PFSK-1 (cell line): ENCODE results near the gene AUH.

ENCODE experiments used
- FOXP2 ChIP-seq: optimal IDR thresholded peaks from 2 replicates; pipeline ENCODE3; 2011; ENCODE audit warnings: borderline replicate concordance, control low read depth, inconsistent platforms; ENCODE audit not compliant: insufficient read depth; ENCODE audit errors: extremely low read length, extremely low read depth
- POLR2AphosphoS5 ChIP-seq: IDR thresholded peaks from 2 replicates; pipeline ENCODE4 v1.6.1; 2012; ENCODE audit warnings: low read depth, mild to moderate bottlenecking, control low read depth, low read length, moderate library complexity
- REST ChIP-seq, 2 experiments: IDR thresholded peaks; 2 replicates each; pipeline versions ENCODE4 v1.6.1 to v1.8.0; 2011 to 2012; ENCODE audit warnings: low read depth in 2 of 2, low read length in 2 of 2, control low read depth in 1 of 2, inconsistent platforms in 1 of 2, mild to moderate bottlenecking in 1 of 2, moderate library complexity in 1 of 2; ENCODE audit not compliant: insufficient read depth in 1 of 2
- SIN3A ChIP-seq: IDR thresholded peaks from 2 replicates; pipeline ENCODE4 v1.6.1; 2012; ENCODE audit warnings: mild to moderate bottlenecking, low read length, moderate library complexity, borderline replicate concordance; ENCODE audit not compliant: insufficient read depth
- TAF1 ChIP-seq: IDR thresholded peaks from 2 replicates; pipeline ENCODE4 v1.6.1; 2012; ENCODE audit warnings: low read length, control low read depth, borderline replicate concordance; ENCODE audit not compliant: insufficient read depth

Gene AUH

GRCh38 chr9:91211414-91211813, 150.3 kb downstream of the AUH start:
- TF ChIP-seq TAF1 (no peak), SIN3A (no peak), FOXP2 (no peak), POLR2AphosphoS5 (no peak), REST (IDR thresholded peaks at IDR 0.05; ENCODE audit: insufficient read depth in 1 of 2, low read depth in 2 of 2, low read length in 2 of 2) (no peak)

GRCh38 chr9:91210318-91210717, 151.4 kb downstream of the AUH start:
- TF ChIP-seq SIN3A, result no peak
- TF ChIP-seq FOXP2, result no peak
- no peak for TF ChIP-seq REST (IDR thresholded peaks at IDR 0.05; ENCODE audit: insufficient read depth in 1 of 2, low read depth in 2 of 2, low read length in 2 of 2)
- no peak for TF ChIP-seq TAF1
- no peak for TF ChIP-seq POLR2AphosphoS5

- TF ChIP-seq POLR2AphosphoS5 (no peak), TAF1 (no peak), FOXP2 (no peak), SIN3A (no peak), REST (IDR thresholded peaks at IDR 0.05; ENCODE audit: insufficient read depth in 1 of 2, low read depth in 2 of 2, low read length in 2 of 2) (no peak)
These were observed 152.9 kb downstream of the AUH start for GRCh38 chr9:91208837-91209236.

- no peak for TF ChIP-seq FOXP2
- no peak for TF ChIP-seq POLR2AphosphoS5
- no peak for TF ChIP-seq TAF1
- no peak for TF ChIP-seq SIN3A
- TF ChIP-seq REST (IDR thresholded peaks at IDR 0.05; ENCODE audit: insufficient read depth in 1 of 2, low read depth in 2 of 2, low read length in 2 of 2), result no peak
These were observed 153.3 kb downstream of the AUH start for GRCh38 chr9:91208419-91208745.
